ENCODE measurements around the gene POGZ. TPM values are rescaled to one million over a fixed set of nuclear protein-coding genes. Genes with fewer than 3 reads are reported as not detected.

The POGZ gene
- total RNA-seq, 1 experiment from 2014 or later = 80.6 TPM

- peaks cover 72% of the 10 kb centered on the region for H3K79me2 ChIP-seq (ENCODE audit: insufficient read depth, low read length)
- H3K36me3 ChIP-seq (ENCODE audit: control insufficient read depth in 1 of 2, insufficient read depth in 2 of 2, low read length in 2 of 2) = no peaks in the 10 kb centered on the region; a peak in 1 of 4 replicates
- H3K27ac ChIP-seq (ENCODE audit: low read depth, low read length) = no peak overlapping the region
- no peak overlapping the region for H2AFZ ChIP-seq (ENCODE audit: low read depth, low read length, poor library complexity, severe bottlenecking)
- ATAC-seq (no peak), DNase-seq (ENCODE audit: low read depth, low spot score) (no peak)
- BruUV-seq (replicated peaks) = no TSS peak
- intact Hi-C loops (cut with micrococcal nuclease) = loop anchor here (5.0 kb wide), 1 partner anchor 136 kb away; no protein-coding TSS in a partner anchor
- TF ChIP-seq FOSL1 (IDR thresholded peaks at IDR 0.05; ENCODE audit: low read depth) (no peak), EZH2phosphoT487 (IDR thresholded peaks at IDR 0.05; ENCODE audit: borderline replicate concordance) (no peak), SP1 (IDR thresholded peaks at IDR 0.05; ENCODE audit: low read depth) (no peak), CEBPB (IDR thresholded peaks at IDR 0.05; ENCODE audit: low read depth) (no peak)
- peaks cover 10 to 19% of the 10 kb centered on the region in 2 experiments; a peak in 3 of 4 replicates for H3K4me1 ChIP-seq (ENCODE audit: control insufficient read depth in 1 of 2, insufficient read depth in 2 of 2, low read length in 2 of 2)
- no peaks in the 10 kb centered on the region for H4K20me1 ChIP-seq (ENCODE audit: insufficient read depth)
- H3K4me3 ChIP-seq (replicated peaks in 1 of 2; ENCODE audit: low read depth in 1 of 2, low read length in 2 of 2) = no peak overlapping the region
- RAD21 ChIA-PET (ENCODE audit: low non-redundant PET in 1 of 2, low total read pairs in 2 of 2, uncharacterized antibody in 2 of 2, unreplicated experiment in 2 of 2) = no interaction called here
- POLR2A ChIA-PET = no interaction called here
- H3K9me3 ChIP-seq (ENCODE audit: control insufficient read depth in 1 of 2, insufficient read depth in 1 of 2, low read depth in 1 of 2, low read length in 2 of 2) = no peaks in the 10 kb centered on the region
- H3K4me2 ChIP-seq (ENCODE audit: low read length) = no peak overlapping the region
- CTCF ChIA-PET = interaction anchor here (0.7 kb wide), 1 partner anchor 21 kb away, joined by 4 read pairs; no protein-coding TSS in a partner anchor
- H3K9ac ChIP-seq (ENCODE audit: low read length) = no peak overlapping the region
- no peaks in the 10 kb centered on the region for H3K9me2 ChIP-seq (ENCODE audit: insufficient read depth)
- no peaks in the 10 kb centered on the region for H3K27me3 ChIP-seq (ENCODE audit: insufficient read depth, low read length)
Observed at GRCh38 chr1:151455966-151456365, 3.3 kb downstream of the POGZ start.

GRCh38 chr1:151455231-151455630, 4.1 kb downstream of the POGZ start:
- Histone ChIP-seq H3K27ac (ENCODE audit: low read depth, low read length) (no peak overlapping the region), H2AFZ (ENCODE audit: low read depth, low read length, poor library complexity, severe bottlenecking) (no peak overlapping the region), H3K79me2 (ENCODE audit: insufficient read depth, low read length) (peaks cover 79% of the 10 kb centered on the region), H3K4me3 (replicated peaks in 1 of 2; ENCODE audit: low read depth in 1 of 2, low read length in 2 of 2) (no peak overlapping the region), H3K4me1 (ENCODE audit: control insufficient read depth in 1 of 2, insufficient read depth in 2 of 2, low read length in 2 of 2) (peaks cover 10 to 19% of the 10 kb centered on the region in 2 experiments; a peak in 3 of 4 replicates), H3K4me2 (ENCODE audit: low read length) (no peak overlapping the region), H4K20me1 (ENCODE audit: insufficient read depth) (no peaks in the 10 kb centered on the region), H3K9ac (ENCODE audit: low read length) (no peak overlapping the region), H3K36me3 (ENCODE audit: control insufficient read depth in 1 of 2, insufficient read depth in 2 of 2, low read length in 2 of 2) (no peaks in the 10 kb centered on the region; a peak in 1 of 4 replicates), H3K9me2 (ENCODE audit: insufficient read depth) (no peaks in the 10 kb centered on the region), H3K27me3 (ENCODE audit: insufficient read depth, low read length) (no peaks in the 10 kb centered on the region), H3K9me3 (ENCODE audit: control insufficient read depth in 1 of 2, insufficient read depth in 1 of 2, low read depth in 1 of 2, low read length in 2 of 2) (no peaks in the 10 kb centered on the region)
- CTCF ChIA-PET = interaction anchor here (0.7 kb wide), 1 partner anchor 22 kb away, joined by 4 read pairs; no protein-coding TSS in a partner anchor
- intact Hi-C loops (cut with micrococcal nuclease) = loop anchor here (5.0 kb wide), 1 partner anchor 137 kb away; no protein-coding TSS in a partner anchor
- RAD21 ChIA-PET (ENCODE audit: low non-redundant PET in 1 of 2, low total read pairs in 2 of 2, uncharacterized antibody in 2 of 2, unreplicated experiment in 2 of 2) = no interaction called here
- TF ChIP-seq SIN3A (IDR thresholded peaks at IDR 0.05; ENCODE audit: low read depth) (no peak), POLR2A (IDR thresholded peaks at IDR 0.05; ENCODE audit: borderline replicate concordance, extremely low read depth, insufficient read depth, insufficient read length) (no peak), ZNF274 (IDR thresholded peaks at IDR 0.05; ENCODE audit: low read depth, low read length) (no peak)
- DNase-seq (ENCODE audit: low read depth, low spot score) (no peak), ATAC-seq (no peak)
- POLR2A ChIA-PET = no interaction called here
- no TSS peak for BruUV-seq (replicated peaks)

Measured in HCT116 (cell line).